ENCODE measurements around the gene MMEL1. TPM values are rescaled to one million over a fixed set of nuclear protein-coding genes. Genes with fewer than 3 reads are reported as not detected.
"Not testable (repeated sequence)": the region's sequence is repeated elsewhere in the genome, so short reads cannot be mapped to it uniquely, and the experiment has no call there.

MMEL1 gene, protein sequence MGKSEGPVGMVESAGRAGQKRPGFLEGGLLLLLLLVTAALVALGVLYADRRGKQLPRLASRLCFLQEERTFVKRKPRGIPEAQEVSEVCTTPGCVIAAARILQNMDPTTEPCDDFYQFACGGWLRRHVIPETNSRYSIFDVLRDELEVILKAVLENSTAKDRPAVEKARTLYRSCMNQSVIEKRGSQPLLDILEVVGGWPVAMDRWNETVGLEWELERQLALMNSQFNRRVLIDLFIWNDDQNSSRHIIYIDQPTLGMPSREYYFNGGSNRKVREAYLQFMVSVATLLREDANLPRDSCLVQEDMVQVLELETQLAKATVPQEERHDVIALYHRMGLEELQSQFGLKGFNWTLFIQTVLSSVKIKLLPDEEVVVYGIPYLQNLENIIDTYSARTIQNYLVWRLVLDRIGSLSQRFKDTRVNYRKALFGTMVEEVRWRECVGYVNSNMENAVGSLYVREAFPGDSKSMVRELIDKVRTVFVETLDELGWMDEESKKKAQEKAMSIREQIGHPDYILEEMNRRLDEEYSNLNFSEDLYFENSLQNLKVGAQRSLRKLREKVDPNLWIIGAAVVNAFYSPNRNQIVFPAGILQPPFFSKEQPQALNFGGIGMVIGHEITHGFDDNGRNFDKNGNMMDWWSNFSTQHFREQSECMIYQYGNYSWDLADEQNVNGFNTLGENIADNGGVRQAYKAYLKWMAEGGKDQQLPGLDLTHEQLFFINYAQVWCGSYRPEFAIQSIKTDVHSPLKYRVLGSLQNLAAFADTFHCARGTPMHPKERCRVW
- not detected for total RNA-seq

- Histone ChIP-seq H3K27me3 (peaks cover 0 to 17% of the 10 kb centered on the region in 2 donors), H3K27ac (no peak within 1 kb of the TSS)
- intact Hi-C loops (cut with DNase I) = no loop called here
Observed at GRCh38 chr1:2632561-2633361, at the start of gene MMEL1. MMEL1 (minus strand) TSS chr1:2633016; CDS start chr1:2629484, 3,532 bp downstream.

DNA sequence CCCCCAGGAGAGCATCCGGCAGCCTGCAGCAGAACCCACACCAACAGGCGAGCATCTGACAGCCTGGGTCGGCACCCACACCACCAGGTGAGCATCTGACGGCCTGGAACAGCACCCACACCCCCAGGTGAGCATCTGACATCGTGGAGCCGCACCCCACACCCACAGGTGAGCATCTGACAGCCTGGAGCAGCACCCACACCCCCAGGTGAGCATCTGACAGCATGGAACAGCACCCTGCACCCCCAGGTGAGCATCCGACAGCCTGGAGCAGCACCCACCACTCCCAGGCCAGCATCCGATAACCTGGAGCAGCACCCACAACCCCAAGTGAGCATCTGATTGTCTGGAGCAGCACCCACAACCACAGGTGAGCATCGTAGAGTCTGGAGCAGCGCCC lies 43.9 kb upstream of the MMEL1 start:
- H3K36me3 ChIP-seq (replicated peaks in 1 of 2; ENCODE audit: insufficient read depth in 1 of 2, low read depth in 2 of 2); ATAC-seq; intact Hi-C loops (cut with DNase I); H3K4me3 ChIP-seq; H3K9me3 ChIP-seq; H3K4me1 ChIP-seq; DNase-seq; H3K27me3 ChIP-seq; H3K27ac ChIP-seq: not testable (repeated sequence)
- WGBS, 2 donors = no CpG with 5 or more reads among the region's 10 CpGs

More at GRCh38 chr1:2632561-2633361, at the start of gene MMEL1:
- no peak for TF ChIP-seq CTCF (IDR thresholded peaks at IDR 0.05)
- no peak for TF ChIP-seq POLR2A (IDR thresholded peaks at IDR 0.05)
- H3K4me1 ChIP-seq = peaks cover 13% of the 10 kb centered on the region
- DNase-seq (no peak), ATAC-seq (no peak)
- WGBS, 2 donors = 60 to 65% methylated on average over 1 to 16 of the region's 16 CpGs
- no peaks in the 10 kb centered on the region for H3K36me3 ChIP-seq (replicated peaks in 1 of 2; ENCODE audit: insufficient read depth in 1 of 2, low read depth in 2 of 2)
- peaks cover 0 to 12% (median 0%) of the 10 kb centered on the region in 3 donors for H3K9me3 ChIP-seq
- H3K4me3 ChIP-seq = no peak within 1 kb of the TSS

DNA sequence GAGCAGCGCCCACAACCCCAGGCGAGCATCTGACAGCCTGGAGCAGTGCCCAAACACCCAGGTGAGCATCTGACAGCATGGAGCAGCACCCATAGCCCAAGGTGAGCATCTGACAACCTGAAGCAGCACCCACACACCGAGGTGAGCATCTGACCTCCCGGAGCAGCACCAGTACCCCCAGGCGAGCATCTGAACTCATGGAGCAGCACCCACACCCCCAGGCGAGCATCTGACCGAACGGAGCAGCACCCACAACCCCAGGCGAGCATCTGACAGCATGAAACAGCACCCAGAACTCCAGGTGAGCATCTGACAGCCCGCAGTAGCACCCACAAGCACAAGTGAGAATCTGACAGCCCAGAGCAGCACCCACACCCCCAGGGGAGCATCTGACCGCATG lies 38.8 kb upstream of the MMEL1 start:
- intact Hi-C loops (cut with DNase I); H3K27me3 ChIP-seq; DNase-seq; H3K4me1 ChIP-seq; ATAC-seq; H3K4me3 ChIP-seq; H3K27ac ChIP-seq; H3K9me3 ChIP-seq; H3K36me3 ChIP-seq (replicated peaks in 1 of 2; ENCODE audit: insufficient read depth in 1 of 2, low read depth in 2 of 2): not testable (repeated sequence)
- 34 to 44% methylated on average over 6 to 8 of the region's 11 CpGs for WGBS, 2 donors

GRCh38 chr1:2659806-2660205 lies 27.0 kb upstream of the MMEL1 start:
- H3K36me3 ChIP-seq (replicated peaks in 1 of 2; ENCODE audit: insufficient read depth in 1 of 2, low read depth in 2 of 2); H3K4me1 ChIP-seq; H3K27me3 ChIP-seq; intact Hi-C loops (cut with DNase I); H3K27ac ChIP-seq; H3K9me3 ChIP-seq; ATAC-seq; H3K4me3 ChIP-seq: not testable (repeated sequence)
- WGBS, 2 donors = 38 to 48% methylated on average over 5 to 6 of the region's 8 CpGs
- DNase-seq = peak in 1 of 4 donors; percentile 32

- H3K4me1 ChIP-seq = not testable (repeated sequence)
Observed at GRCh38 chr1:2657909-2658308, 25.1 kb upstream of the MMEL1 start.

GRCh38 chr1:2657124-2657523 lies 24.3 kb upstream of the MMEL1 start:
- H3K27ac ChIP-seq; intact Hi-C loops (cut with DNase I): not testable (repeated sequence)

More at GRCh38 chr1:2657909-2658308, 25.1 kb upstream of the MMEL1 start:
- H3K4me3 ChIP-seq; H3K9me3 ChIP-seq; H3K27me3 ChIP-seq; intact Hi-C loops (cut with DNase I); ATAC-seq; H3K27ac ChIP-seq; H3K36me3 ChIP-seq (replicated peaks in 1 of 2; ENCODE audit: insufficient read depth in 1 of 2, low read depth in 2 of 2): not testable (repeated sequence)
- DNase-seq = peak in 1 of 4 donors; percentile 19
- 62 to 63% methylated on average over 2 to 6 of the region's 10 CpGs for WGBS, 2 donors

GRCh38 chr1:2655598-2656434 lies 23.0 kb upstream of the MMEL1 start:
- H3K9me3 ChIP-seq; H3K36me3 ChIP-seq (replicated peaks in 1 of 2; ENCODE audit: insufficient read depth in 1 of 2, low read depth in 2 of 2); H3K4me1 ChIP-seq; H3K27me3 ChIP-seq; H3K27ac ChIP-seq; H3K4me3 ChIP-seq; ATAC-seq; intact Hi-C loops (cut with DNase I): not testable (repeated sequence)
- 20 to 24% methylated on average over 15 to 16 of the region's 16 CpGs for WGBS, 2 donors
- peak in 1 of 4 donors; percentile 32 for DNase-seq

More at GRCh38 chr1:2657124-2657523, 24.3 kb upstream of the MMEL1 start:
- H3K4me3 ChIP-seq; ATAC-seq; H3K27me3 ChIP-seq; H3K9me3 ChIP-seq; H3K36me3 ChIP-seq (replicated peaks in 1 of 2; ENCODE audit: insufficient read depth in 1 of 2, low read depth in 2 of 2); H3K4me1 ChIP-seq: not testable (repeated sequence)
- WGBS, 2 donors = 26 to 30% methylated on average over 3 of the region's 12 CpGs
- DNase-seq = peak in 2 of 4 donors; percentile 6 to 63

- WGBS, 2 donors = 25 to 26% methylated on average over 14 of the region's 14 CpGs
- H3K27me3 ChIP-seq; H3K36me3 ChIP-seq (replicated peaks in 1 of 2; ENCODE audit: insufficient read depth in 1 of 2, low read depth in 2 of 2); H3K4me3 ChIP-seq; H3K4me1 ChIP-seq; ATAC-seq; H3K27ac ChIP-seq; intact Hi-C loops (cut with DNase I); H3K9me3 ChIP-seq: not testable (repeated sequence)
- DNase-seq = peak in 1 of 4 donors; percentile 16
Observed at GRCh38 chr1:2654443-2654948, 21.7 kb upstream of the MMEL1 start.

DNA sequence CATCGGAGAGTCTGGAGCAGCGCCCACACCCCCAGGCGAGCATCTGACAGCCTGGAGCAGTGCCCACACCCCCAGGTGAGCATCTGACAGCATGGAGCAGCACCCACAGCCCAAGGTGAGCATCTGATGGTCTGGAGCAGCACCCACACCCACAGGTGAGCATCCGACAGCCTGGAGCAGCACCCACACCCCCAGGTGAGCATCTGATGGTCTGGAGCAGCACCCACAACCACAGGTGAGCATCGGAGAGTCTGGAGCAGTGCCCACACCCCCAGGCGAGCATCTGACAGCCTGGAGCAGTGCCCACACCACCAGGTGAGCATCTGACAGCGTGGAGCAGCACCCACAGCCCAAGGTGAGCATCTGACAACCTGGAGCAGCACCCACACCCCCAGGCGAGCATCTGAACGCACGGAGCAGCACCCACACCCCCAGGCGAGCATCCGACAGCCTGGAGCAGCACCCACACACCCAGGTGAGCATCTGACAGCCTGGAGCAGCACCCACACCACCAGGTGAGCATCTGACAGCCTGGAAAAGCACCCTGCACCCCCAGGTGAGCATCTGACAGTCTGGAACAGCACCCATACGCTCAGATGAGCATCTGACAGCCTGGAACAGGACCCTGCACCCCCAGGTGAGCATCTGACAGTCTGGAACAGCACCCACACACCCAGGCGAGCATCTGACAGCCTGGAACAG lies 21.1 kb upstream of the MMEL1 start:
- ATAC-seq; H3K27ac ChIP-seq; intact Hi-C loops (cut with DNase I); H3K27me3 ChIP-seq; H3K4me1 ChIP-seq; H3K36me3 ChIP-seq (replicated peaks in 1 of 2; ENCODE audit: insufficient read depth in 1 of 2, low read depth in 2 of 2); H3K9me3 ChIP-seq; H3K4me3 ChIP-seq: not testable (repeated sequence)
- WGBS, 2 donors = 28 to 33% methylated on average over 14 of the region's 14 CpGs
- DNase-seq = peak; percentile 33 to 47 (median 44)

Data from body of pancreas (tissue), 4 donors.